Measurements from ENCODE around the gene SLC47A1. TPM values are rescaled to one million over a fixed set of nuclear protein-coding genes. Genes with fewer than 3 reads are reported as not detected.

SLC47A1 gene
- total and polyA plus RNA-seq, 2 of the 13 experiments (the other 11 are each of a cell fraction or from before 2014, with no cell fraction given) = 42.1 to 67.5 TPM

- 74% methylated on average over 5 of the region's 5 CpGs for WGBS (ENCODE audit: low lambda C conversion rate)
- in situ Hi-C loops (cut with HindIII; ENCODE audit: extremely low pct_ligation_motif_present, low pct_unique_long_range_greater_than_20kb) = no loop called here
- ATAC-seq (no peak), DNase-seq (ENCODE audit: low spot score) (no peak), FAIRE-seq (no peak)
- peaks cover under 1% of the 10 kb centered on the region; the same call in 1 of the 2 replicates for H3K4me1 ChIP-seq (ENCODE audit: insufficient read depth, low read length)
- H3K9ac ChIP-seq (ENCODE audit: insufficient read depth, low read depth, low read length) = no peak overlapping the region
- no TSS peak for BruUV-seq (replicated peaks)
- TF ChIP-seq TBL1XR1 (IDR thresholded peaks at IDR 0.05; ENCODE audit: borderline replicate concordance, low read length, partially characterized antibody) (no peak), PAWR (CRISPR knock-in tag; IDR thresholded peaks at IDR 0.05; ENCODE audit: borderline replicate concordance) (no peak), ZNF678 (CRISPR knock-in tag; IDR thresholded peaks at IDR 0.05) (no peak), HOXA9 (CRISPR knock-in tag; IDR thresholded peaks at IDR 0.05; ENCODE audit: borderline replicate concordance) (no peak), ZNF432 (CRISPR knock-in tag; IDR thresholded peaks at IDR 0.05; ENCODE audit: borderline replicate concordance) (no peak), ZBTB44 (CRISPR knock-in tag; IDR thresholded peaks at IDR 0.05) (no peak), NCOR1 (IDR thresholded peaks at IDR 0.05; ENCODE audit: borderline replicate concordance, low read length) (no peak), SOX6 (IDR thresholded peaks at IDR 0.05) (no peak), SOX6 (CRISPR knock-in tag; IDR thresholded peaks at IDR 0.05) (no peak), ZNF251 (CRISPR knock-in tag; IDR thresholded peaks at IDR 0.05) (no peak), ZFP37 (CRISPR knock-in tag; IDR thresholded peaks at IDR 0.05; ENCODE audit: borderline replicate concordance) (no peak), ZKSCAN8 (CRISPR knock-in tag; IDR thresholded peaks at IDR 0.05; ENCODE audit: borderline replicate concordance) (no peak), HNF4G (IDR thresholded peaks at IDR 0.05; ENCODE audit: borderline replicate concordance, low read depth, low read length) (no peak), HNF4G (CRISPR knock-in tag; IDR thresholded peaks at IDR 0.05; ENCODE audit: borderline replicate concordance, low read depth) (no peak)
- ChIA-PET POLR2A (no interaction called here), CTCF (ENCODE audit: low intra/inter-chr PET ratio, low total read pairs) (no interaction called here)
- H3K9me3 ChIP-seq (ENCODE audit: low read length) = no peaks in the 10 kb centered on the region
- H3K36me3 ChIP-seq (replicated peaks in 1 of 2; ENCODE audit: control insufficient read depth in 1 of 2, insufficient read depth in 2 of 2, low read length in 2 of 2) = no peaks in the 10 kb centered on the region
- no peaks in the 10 kb centered on the region for H3K27me3 ChIP-seq (ENCODE audit: control insufficient read depth in 1 of 2, insufficient read depth in 2 of 2, low read length in 2 of 2)
- H3K27ac ChIP-seq (ENCODE audit: extremely low read length, insufficient read depth, low read length) = no peak overlapping the region
- no peak overlapping the region for H2AFZ ChIP-seq (ENCODE audit: low read length)
- H3K79me2 ChIP-seq (ENCODE audit: insufficient read depth, low read length) = no peaks in the 10 kb centered on the region
- H3K4me3 ChIP-seq (replicated peaks in 1 of 3; ENCODE audit: insufficient read depth in 1 of 3, low read depth in 2 of 3, low read length in 3 of 3) = no peak overlapping the region
- intact Hi-C loops (cut with micrococcal nuclease; ENCODE audit: unreplicated experiment) = loop anchor here (10.0 kb wide), 1 partner anchor 48 kb away; the partner anchor contains the start of gene ALDH3A2
- no peak overlapping the region for H3K4me2 ChIP-seq (ENCODE audit: low read depth, low read length)
- H4K20me1 ChIP-seq (ENCODE audit: insufficient read depth, low read length) = no peaks in the 10 kb centered on the region
These were observed 63.2 kb downstream of the SLC47A1 start for GRCh38 chr17:19596869-19597268.
